SU-DHL-6 (cell line): ENCODE measurements around the gene COL23A1.

Experiments used
- EZH2phosphoT487 ChIP-seq: fragments of 200-600 bp; sonication (generic), shearing (Covaris generic); conservative IDR thresholded peaks from 2 replicates; pipeline ENCODE4 v1.6.1; 2018; ENCODE audit warnings: mild to moderate bottlenecking, antibody characterized with exemption, low read length, moderate library complexity, mixed read lengths
- TF ChIP-seq, protein P1 (sequence below): fragments of 200-600 bp; sonication (generic); IDR thresholded peaks from one replicate; pipeline ENCODE4 v1.5.1; 2017; ENCODE audit warnings: antibody characterized with exemption, mild to moderate bottlenecking, low read length, moderate library complexity; ENCODE audit not compliant: insufficient read depth, poor library complexity, severe bottlenecking

- TF ChIP-seq, protein P1, sequence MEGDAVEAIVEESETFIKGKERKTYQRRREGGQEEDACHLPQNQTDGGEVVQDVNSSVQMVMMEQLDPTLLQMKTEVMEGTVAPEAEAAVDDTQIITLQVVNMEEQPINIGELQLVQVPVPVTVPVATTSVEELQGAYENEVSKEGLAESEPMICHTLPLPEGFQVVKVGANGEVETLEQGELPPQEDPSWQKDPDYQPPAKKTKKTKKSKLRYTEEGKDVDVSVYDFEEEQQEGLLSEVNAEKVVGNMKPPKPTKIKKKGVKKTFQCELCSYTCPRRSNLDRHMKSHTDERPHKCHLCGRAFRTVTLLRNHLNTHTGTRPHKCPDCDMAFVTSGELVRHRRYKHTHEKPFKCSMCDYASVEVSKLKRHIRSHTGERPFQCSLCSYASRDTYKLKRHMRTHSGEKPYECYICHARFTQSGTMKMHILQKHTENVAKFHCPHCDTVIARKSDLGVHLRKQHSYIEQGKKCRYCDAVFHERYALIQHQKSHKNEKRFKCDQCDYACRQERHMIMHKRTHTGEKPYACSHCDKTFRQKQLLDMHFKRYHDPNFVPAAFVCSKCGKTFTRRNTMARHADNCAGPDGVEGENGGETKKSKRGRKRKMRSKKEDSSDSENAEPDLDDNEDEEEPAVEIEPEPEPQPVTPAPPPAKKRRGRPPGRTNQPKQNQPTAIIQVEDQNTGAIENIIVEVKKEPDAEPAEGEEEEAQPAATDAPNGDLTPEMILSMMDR = no peak
- no peak for TF ChIP-seq EZH2phosphoT487
Measured at GRCh38 chr5:178478370-178478769, 111.8 kb downstream of the COL23A1 start.
